ENCODE data around the gene PLPPR1. TPM values are rescaled to one million over a fixed set of nuclear protein-coding genes. Genes with fewer than 3 reads are reported as not detected.

The PLPPR1 gene
- total and polyA plus RNA-seq, 2 of the 13 experiments (the other 11 are each of a cell fraction or from before 2014, with no cell fraction given): 16.0 to 84.7 TPM

DNA sequence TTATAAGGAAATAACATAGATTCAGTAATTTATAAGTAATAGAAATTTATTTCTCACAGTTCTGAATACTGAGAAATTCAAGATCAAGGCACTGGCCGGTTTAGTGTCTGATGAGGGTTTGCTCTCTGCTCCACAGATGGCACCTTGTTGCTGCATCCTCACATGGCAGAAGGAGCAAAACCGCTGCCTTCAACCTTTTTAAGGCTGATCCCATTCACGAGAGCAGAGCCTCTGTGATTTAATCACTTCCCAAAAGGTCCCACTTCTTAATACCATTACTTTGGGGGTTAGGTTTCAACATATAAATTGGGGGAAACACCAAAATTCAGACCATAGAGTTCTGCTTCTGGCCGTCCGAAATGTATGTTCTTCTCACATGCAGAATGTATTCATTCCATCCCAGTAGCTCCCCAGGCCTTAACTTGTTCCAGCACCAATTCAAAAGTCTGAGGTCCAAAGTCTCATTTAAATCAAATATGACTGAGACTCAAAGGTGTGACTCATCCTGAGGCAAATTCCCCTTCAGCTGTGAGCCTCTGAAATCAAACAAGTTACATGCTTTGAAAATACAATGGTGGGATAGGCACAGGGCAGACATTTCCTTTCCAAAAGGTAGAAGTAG is 325.7 kb downstream of the PLPPR1 start (continued):
- TF ChIP-seq, protein P1, sequence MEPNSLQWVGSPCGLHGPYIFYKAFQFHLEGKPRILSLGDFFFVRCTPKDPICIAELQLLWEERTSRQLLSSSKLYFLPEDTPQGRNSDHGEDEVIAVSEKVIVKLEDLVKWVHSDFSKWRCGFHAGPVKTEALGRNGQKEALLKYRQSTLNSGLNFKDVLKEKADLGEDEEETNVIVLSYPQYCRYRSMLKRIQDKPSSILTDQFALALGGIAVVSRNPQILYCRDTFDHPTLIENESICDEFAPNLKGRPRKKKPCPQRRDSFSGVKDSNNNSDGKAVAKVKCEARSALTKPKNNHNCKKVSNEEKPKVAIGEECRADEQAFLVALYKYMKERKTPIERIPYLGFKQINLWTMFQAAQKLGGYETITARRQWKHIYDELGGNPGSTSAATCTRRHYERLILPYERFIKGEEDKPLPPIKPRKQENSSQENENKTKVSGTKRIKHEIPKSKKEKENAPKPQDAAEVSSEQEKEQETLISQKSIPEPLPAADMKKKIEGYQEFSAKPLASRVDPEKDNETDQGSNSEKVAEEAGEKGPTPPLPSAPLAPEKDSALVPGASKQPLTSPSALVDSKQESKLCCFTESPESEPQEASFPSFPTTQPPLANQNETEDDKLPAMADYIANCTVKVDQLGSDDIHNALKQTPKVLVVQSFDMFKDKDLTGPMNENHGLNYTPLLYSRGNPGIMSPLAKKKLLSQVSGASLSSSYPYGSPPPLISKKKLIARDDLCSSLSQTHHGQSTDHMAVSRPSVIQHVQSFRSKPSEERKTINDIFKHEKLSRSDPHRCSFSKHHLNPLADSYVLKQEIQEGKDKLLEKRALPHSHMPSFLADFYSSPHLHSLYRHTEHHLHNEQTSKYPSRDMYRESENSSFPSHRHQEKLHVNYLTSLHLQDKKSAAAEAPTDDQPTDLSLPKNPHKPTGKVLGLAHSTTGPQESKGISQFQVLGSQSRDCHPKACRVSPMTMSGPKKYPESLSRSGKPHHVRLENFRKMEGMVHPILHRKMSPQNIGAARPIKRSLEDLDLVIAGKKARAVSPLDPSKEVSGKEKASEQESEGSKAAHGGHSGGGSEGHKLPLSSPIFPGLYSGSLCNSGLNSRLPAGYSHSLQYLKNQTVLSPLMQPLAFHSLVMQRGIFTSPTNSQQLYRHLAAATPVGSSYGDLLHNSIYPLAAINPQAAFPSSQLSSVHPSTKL (CRISPR knock-in tag; IDR thresholded peaks at IDR 0.05): peak; percentile 95
- TF ChIP-seq TARDBP (CRISPR knock-in tag; IDR thresholded peaks at IDR 0.05): peak; percentile 71
- peak; percentile 76; the same call in 1 of the 2 replicates for TF ChIP-seq SMARCC2 (IDR thresholded peaks at IDR 0.05)
- 0 out of 2 replicates have a peak, but pooled peaks have one; percentile 50 for TF ChIP-seq RFXANK (CRISPR knock-in tag; IDR thresholded peaks at IDR 0.05)
- TF ChIP-seq ESRRA (CRISPR knock-in tag; IDR thresholded peaks at IDR 0.05; ENCODE audit: low read depth): 0 out of 2 replicates have a peak, but pooled peaks have one; percentile 15
- peak; percentile 99 for TF ChIP-seq ARID3A (IDR thresholded peaks at IDR 0.05; ENCODE audit: low read depth, low read length)
- TF ChIP-seq, protein P2, sequence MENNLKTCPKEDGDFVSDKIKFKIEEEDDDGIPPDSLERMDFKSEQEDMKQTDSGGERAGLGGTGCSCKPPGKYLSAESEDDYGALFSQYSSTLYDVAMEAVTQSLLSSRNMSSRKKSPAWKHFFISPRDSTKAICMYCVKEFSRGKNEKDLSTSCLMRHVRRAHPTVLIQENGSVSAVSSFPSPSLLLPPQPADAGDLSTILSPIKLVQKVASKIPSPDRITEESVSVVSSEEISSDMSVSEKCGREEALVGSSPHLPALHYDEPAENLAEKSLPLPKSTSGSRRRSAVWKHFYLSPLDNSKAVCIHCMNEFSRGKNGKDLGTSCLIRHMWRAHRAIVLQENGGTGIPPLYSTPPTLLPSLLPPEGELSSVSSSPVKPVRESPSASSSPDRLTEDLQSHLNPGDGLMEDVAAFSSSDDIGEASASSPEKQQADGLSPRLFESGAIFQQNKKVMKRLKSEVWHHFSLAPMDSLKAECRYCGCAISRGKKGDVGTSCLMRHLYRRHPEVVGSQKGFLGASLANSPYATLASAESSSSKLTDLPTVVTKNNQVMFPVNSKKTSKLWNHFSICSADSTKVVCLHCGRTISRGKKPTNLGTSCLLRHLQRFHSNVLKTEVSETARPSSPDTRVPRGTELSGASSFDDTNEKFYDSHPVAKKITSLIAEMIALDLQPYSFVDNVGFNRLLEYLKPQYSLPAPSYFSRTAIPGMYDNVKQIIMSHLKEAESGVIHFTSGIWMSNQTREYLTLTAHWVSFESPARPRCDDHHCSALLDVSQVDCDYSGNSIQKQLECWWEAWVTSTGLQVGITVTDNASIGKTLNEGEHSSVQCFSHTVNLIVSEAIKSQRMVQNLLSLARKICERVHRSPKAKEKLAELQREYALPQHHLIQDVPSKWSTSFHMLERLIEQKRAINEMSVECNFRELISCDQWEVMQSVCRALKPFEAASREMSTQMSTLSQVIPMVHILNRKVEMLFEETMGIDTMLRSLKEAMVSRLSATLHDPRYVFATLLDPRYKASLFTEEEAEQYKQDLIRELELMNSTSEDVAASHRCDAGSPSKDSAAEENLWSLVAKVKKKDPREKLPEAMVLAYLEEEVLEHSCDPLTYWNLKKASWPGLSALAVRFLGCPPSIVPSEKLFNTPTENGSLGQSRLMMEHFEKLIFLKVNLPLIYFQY (CRISPR knock-in tag; IDR thresholded peaks at IDR 0.05; ENCODE audit: borderline replicate concordance): no peak
- TF ChIP-seq YY1 (IDR thresholded peaks at IDR 0.05; ENCODE audit: insufficient read depth, insufficient replicate concordance, low read depth, low read length): peak; percentile 76
- peak; percentile 56 for TF ChIP-seq NR2F6 (IDR thresholded peaks at IDR 0.05)
- peak; percentile 59 for TF ChIP-seq NR2F6 (CRISPR knock-in tag; IDR thresholded peaks at IDR 0.05)
- peak; percentile 7; the same call in 1 of the 2 replicates for TF ChIP-seq SPEN (CRISPR knock-in tag; IDR thresholded peaks at IDR 0.05; ENCODE audit: low read depth)
- TF ChIP-seq MEF2D (CRISPR knock-in tag; IDR thresholded peaks at IDR 0.05): 0 out of 2 replicates have a peak, but pooled peaks have one; percentile 9
- TF ChIP-seq TBX3 (IDR thresholded peaks at IDR 0.05; ENCODE audit: borderline replicate concordance): peak; percentile 34; the same call in 1 of the 2 replicates
- peak; percentile 72 for TF ChIP-seq ZKSCAN8 (CRISPR knock-in tag; IDR thresholded peaks at IDR 0.05; ENCODE audit: borderline replicate concordance)
- no peak for TF ChIP-seq ZNF484 (CRISPR knock-in tag; IDR thresholded peaks at IDR 0.05; ENCODE audit: borderline replicate concordance, low read depth)
- no peak for TF ChIP-seq ZNF780A (CRISPR knock-in tag; IDR thresholded peaks at IDR 0.05)
- peak; percentile 80; the same call in 1 of the 2 replicates for TF ChIP-seq ZFP82 (CRISPR knock-in tag; IDR thresholded peaks at IDR 0.05; ENCODE audit: borderline replicate concordance)
